Measurements from ENCODE around the gene WNT3A.
"Not testable (repeated sequence)": the region's sequence is repeated elsewhere in the genome, so short reads cannot be mapped to it uniquely, and the experiment has no call there.

Gene WNT3A

DNA sequence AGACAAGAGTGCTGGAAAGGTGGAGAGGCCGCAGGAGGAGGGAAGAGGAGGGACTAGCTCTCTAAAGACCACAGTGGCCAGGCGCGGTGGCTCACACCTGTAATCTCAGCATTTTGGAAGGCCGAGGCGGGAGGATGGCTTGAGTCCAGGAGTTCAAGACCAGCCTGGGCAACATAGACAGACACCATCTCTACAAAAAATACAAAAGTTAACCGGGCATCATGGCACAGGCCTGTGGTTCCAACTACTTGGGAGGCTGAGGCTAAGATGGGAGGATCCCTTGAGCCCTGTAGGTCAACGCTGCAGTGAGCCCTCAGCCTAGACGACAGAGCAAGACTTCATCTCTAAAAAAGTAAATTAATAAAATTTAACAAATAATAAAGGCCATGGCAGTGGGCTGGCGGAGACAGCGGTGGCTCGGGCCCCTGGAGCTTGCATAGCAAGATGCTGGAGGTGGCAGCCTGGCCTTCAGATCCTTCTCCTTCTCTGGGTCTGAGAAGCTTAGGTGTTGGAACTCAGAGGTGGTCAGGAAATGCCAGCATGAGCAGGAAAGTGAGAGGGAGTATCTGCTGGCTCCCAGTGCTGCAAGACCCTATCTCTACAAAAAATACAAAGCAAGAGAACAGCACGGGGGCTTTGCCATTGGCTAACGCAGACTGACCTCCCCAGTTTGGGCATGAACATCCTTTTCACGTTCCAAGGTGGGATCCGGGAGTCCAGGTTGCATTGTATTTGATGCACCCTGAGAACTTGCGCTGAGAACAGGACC lies 10.7 kb downstream of the WNT3A start:
- TF ChIP-seq, protein P1, sequence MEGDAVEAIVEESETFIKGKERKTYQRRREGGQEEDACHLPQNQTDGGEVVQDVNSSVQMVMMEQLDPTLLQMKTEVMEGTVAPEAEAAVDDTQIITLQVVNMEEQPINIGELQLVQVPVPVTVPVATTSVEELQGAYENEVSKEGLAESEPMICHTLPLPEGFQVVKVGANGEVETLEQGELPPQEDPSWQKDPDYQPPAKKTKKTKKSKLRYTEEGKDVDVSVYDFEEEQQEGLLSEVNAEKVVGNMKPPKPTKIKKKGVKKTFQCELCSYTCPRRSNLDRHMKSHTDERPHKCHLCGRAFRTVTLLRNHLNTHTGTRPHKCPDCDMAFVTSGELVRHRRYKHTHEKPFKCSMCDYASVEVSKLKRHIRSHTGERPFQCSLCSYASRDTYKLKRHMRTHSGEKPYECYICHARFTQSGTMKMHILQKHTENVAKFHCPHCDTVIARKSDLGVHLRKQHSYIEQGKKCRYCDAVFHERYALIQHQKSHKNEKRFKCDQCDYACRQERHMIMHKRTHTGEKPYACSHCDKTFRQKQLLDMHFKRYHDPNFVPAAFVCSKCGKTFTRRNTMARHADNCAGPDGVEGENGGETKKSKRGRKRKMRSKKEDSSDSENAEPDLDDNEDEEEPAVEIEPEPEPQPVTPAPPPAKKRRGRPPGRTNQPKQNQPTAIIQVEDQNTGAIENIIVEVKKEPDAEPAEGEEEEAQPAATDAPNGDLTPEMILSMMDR (IDR thresholded peaks at IDR 0.05; ENCODE audit: low read depth, low read length, missing control alignments), result no peak
- no peak overlapping the region for H3K4me3 ChIP-seq (replicated peaks; ENCODE audit: low read depth, low read length)

DNA sequence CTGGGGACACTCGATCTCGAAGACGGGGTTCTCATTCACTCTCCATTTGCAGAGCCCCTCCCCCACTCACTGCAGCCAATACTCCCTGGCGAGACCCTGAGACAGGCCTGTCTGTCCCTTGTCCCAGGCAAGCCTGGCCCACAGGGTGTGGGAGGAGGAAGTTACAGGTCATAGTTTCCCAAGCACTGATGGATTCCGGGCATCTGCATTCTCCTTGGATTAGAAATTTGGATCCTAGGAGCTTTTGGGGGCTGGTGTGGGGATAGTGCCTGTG lies 11.3 kb downstream of the WNT3A start:
- TF ChIP-seq, protein P1 (IDR thresholded peaks at IDR 0.05; ENCODE audit: low read depth, low read length, missing control alignments), result no peak
- DNase-seq (ENCODE audit: extremely low read depth, low read depth), result no peak
- H3K4me3 ChIP-seq (replicated peaks; ENCODE audit: low read depth, low read length), result no peak overlapping the region

More for the DNA sequence above, 10.7 kb downstream of the WNT3A start:
- no peak for DNase-seq (ENCODE audit: extremely low read depth, low read depth)

DNA sequence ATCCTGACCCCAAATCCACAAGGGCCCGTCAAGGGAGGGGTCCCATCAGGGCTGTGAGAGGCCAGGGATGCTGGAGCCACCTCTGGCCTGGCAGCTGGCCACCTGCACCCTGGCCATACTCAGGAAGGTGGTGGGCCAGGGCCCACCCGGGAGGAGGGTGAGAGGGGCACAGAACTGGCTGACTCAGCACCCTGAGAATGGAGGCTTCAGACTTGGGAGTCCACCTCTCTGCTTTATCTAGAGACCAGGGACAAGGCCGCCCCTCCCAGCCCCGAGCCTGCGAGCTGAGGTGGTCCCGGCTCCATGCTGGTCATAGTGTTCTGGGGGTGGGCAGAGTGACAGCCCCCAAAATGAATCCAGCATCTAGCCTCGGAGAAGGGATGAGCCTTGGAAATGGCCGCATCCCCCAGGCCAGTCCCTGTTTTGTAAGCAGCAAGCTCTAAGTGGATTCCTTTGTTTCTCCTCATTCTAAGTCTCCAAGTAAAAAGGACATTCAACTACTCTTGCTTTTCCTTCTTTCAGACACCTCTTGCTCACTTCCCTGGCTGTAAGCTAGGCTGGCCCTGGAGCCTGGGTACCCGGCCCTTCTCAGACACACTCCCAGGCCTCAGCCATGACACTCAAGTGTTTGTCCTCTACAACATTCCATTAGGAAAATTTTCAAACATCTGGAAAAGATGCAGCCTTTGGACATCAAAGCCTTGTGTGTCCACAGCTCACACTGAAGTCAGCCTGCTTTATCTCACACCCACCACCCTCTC lies 12.3 kb downstream of the WNT3A start:
- TF ChIP-seq, protein P1 (IDR thresholded peaks at IDR 0.05; ENCODE audit: low read depth, low read length, missing control alignments), result no peak
- DNase-seq (ENCODE audit: extremely low read depth, low read depth), result no peak
- no peak overlapping the region for H3K4me3 ChIP-seq (replicated peaks; ENCODE audit: low read depth, low read length)

DNA sequence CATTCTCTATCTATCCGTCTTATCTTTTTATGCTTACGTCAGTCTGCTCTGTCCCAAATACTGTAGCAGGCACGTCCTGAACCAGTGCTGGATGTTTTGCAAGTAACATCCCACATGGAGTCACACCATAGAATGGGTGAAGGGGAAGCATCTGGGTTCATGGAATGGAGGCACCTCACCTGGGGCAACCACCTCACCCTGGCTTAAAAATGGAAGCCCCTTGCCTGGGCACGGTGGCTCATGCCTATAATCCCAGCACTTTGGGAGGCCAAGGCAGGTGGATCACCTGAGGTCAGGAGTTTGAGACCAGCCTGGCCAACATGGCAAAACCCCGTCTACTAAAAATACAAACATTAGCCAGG lies 12.9 kb downstream of the WNT3A start:
- H3K4me3 ChIP-seq (replicated peaks; ENCODE audit: low read depth, low read length); DNase-seq (ENCODE audit: extremely low read depth, low read depth): not testable (repeated sequence)

DNA sequence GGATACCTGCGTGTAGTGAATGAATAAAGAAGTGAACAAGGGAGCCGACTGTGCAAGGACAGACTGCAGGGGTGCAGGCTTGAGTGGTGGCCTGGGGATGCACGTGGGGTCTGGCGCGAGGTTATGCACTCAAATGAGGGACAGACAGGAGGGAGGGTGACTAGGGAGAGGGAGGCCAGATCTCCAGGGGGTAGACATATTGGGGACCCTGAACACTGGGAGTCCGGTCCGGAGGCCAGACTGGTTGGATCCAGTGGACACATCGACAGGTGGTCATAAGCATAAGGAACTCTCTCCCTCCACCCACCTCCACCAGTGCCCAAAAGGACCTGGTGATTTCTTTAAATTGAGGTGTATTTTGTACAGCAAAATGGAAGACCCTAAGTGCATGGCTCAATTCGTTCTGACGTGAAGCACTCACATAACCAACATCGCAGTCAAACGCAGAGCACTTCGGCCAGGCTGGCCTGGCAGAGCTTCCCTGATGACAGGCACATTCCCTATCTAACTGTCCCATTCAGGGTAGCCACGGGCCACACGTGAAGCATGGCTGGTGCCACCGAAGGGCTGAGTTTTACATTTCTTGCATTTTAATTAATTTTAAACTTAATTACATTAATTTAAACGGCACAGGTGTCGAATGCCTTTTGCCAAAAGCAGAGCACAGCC lies 14.0 kb downstream of the WNT3A start:
- TF ChIP-seq, protein P1 (IDR thresholded peaks at IDR 0.05; ENCODE audit: low read depth, low read length, missing control alignments), result no peak
- no peak for DNase-seq (ENCODE audit: extremely low read depth, low read depth)
- H3K4me3 ChIP-seq (replicated peaks; ENCODE audit: low read depth, low read length), result no peak overlapping the region

DNA sequence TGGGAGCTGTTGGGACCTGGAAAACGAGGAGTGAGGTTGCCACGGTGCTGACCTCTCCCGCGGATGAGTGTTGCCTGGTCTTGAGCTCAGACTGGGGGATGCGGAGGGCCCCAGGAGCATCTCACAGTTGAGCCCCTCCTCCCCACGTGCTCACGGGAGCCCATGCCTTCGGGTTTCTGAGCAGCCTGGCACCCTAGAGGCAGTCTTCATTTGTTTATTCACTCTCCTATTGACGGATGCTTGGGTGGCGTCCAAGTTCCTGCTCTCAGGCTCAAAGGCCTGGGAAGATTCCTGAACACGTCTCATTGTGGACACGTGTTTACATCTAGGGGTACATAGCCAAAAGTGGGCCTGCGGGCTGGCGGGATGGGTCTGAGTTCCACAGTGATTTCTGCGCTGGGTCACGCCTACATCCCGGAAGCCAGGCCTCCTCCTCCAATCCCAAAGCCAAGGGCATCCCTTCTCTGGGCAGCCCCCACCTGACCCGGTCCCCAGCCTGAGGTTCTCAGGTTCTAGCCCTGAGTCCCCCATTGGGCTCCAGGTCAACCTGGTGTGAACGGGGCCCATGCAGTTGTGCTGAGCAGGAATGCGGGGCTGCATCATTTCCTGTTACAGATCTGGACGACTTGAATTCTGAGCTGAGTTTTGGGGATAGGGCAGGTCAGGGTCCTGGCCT lies 14.7 kb downstream of the WNT3A start:
- H3K4me3 ChIP-seq (replicated peaks; ENCODE audit: low read depth, low read length), result no peak overlapping the region
- DNase-seq (ENCODE audit: extremely low read depth, low read depth), result no peak
- TF ChIP-seq, protein P1 (IDR thresholded peaks at IDR 0.05; ENCODE audit: low read depth, low read length, missing control alignments), result no peak

Measured in HFF-Myc (cell line).